Gastroesophageal sphincter (tissue), 4 donors: ENCODE data around the gene AXIN1. TPM values are rescaled to one million over a fixed set of nuclear protein-coding genes. Genes with fewer than 3 reads are reported as not detected.
"Not testable (repeated sequence)": the region's sequence is repeated elsewhere in the genome, so short reads cannot be mapped to it uniquely, and the experiment has no call there.

Source experiments
- ATAC-seq: fragments of 150-250 bp; one replicate; pipeline ENCODE4 v1.9.1; 2016; ENCODE audit warnings: mild to moderate bottlenecking, moderate library complexity
- H3K27ac ChIP-seq, 4 donors: fragments of 200-600 bp; sonication (generic) in 3 of 4; 1 replicate in 3 of 4; 2 replicates in 1 of 4; pipeline ENCODE4 v1.5.1; 2016 to 2019
- H3K27me3 ChIP-seq: fragments of 200-600 bp; sonication (generic); one replicate; pipeline ENCODE4 v1.5.1; 2019
- H3K36me3 ChIP-seq, 2 donors: fragments of 200-600 bp; sonication (generic); one replicate each; pipeline ENCODE4 v1.5.1; 2019; ENCODE audit warnings: control low read depth in 1 of 2
- H3K4me1 ChIP-seq, 3 donors: fragments of 200-600 bp; sonication (generic); 1 replicate in 2 of 3; 2 replicates in 1 of 3; pipeline ENCODE4 v1.5.1; 2016 to 2019; ENCODE audit warnings: control low read depth in 2 of 3
- H3K4me3 ChIP-seq, 2 donors: fragments of 200-600 bp; sonication (generic); one replicate each; pipeline ENCODE4 v1.5.1; 2019; ENCODE audit warnings: mild to moderate bottlenecking in 1 of 2, moderate library complexity in 1 of 2
- H3K9me3 ChIP-seq, 3 donors: fragments of 200-600 bp; sonication (generic); one replicate each; pipeline ENCODE4 v1.5.1; 2017 to 2019; ENCODE audit warnings: control low read depth in 2 of 3
- EP300 ChIP-seq: sonication (generic); formaldehyde crosslinking; IDR thresholded peaks from one replicate; pipeline ENCODE4 v1.6.1; 2017; ENCODE audit warnings: antibody characterized with exemption, mild to moderate bottlenecking
- POLR2A ChIP-seq, 2 donors: fragments of 450-650 bp; IDR thresholded peaks; one replicate each; pipeline ENCODE4 v1.6.1; 2017; ENCODE audit warnings: antibody characterized with exemption in 2 of 2, mild to moderate bottlenecking in 2 of 2, moderate library complexity in 1 of 2
- POLR2AphosphoS5 ChIP-seq: sonication (generic); formaldehyde crosslinking; IDR thresholded peaks from one replicate; pipeline ENCODE4 v1.6.1; 2017; ENCODE audit warnings: antibody characterized with exemption
- WGBS, 2 donors: methylation state at CpG; one replicate each; pipeline ENCODE4 v1.1.5; 2018; ENCODE audit warnings: low coverage in 1 of 2; 5-methylcytosine and 5-hydroxymethylcytosine counted together
- total RNA-seq, 4 donors: library from RNA; depleted of rRNA; stranded (reverse); fragments of >200 nt; gene quantifications; one replicate each; pipeline ENCODE4 v1.1.0, GENCODE V29; 2016
- TF ChIP-seq, protein P1 (sequence below), 4 experiments: fragments of 200-600 bp in 2 of 4; fragments of 450-650 bp in 2 of 4; sonication (generic) in 1 of 4; IDR thresholded peaks; one replicate each; pipeline ENCODE4 v1.5.1; 2017 to 2019; ENCODE audit warnings: antibody characterized with exemption in 4 of 4, mild to moderate bottlenecking in 2 of 4, moderate library complexity in 2 of 4

AXIN1 gene
- total RNA-seq, 4 donors from 2014 or later: 26.0 to 58.8 (median 32.9) TPM

DNA sequence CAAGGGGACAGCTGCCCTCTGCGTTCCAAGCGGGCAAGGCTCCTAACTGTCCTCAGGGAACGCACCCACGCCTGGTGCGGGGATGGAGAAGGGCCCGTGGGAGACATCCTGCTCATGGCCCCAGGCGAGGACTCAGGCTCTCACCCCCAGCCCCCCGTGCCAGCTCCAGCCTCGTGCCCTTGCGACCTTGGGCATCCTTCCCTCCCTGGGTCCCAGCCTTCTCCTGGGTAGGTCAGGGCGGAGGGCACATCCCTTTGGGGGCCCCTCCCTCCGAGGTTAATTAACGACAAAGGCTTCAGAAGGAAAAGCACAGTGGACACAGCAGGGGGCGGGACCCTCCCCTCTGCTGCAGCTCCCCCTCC, 26.3 kb upstream of the AXIN1 start:
- Histone ChIP-seq H3K36me3 (peaks cover 0 to 40% of the 10 kb centered on the region in 2 donors), H3K9me3 (no peaks in the 10 kb centered on the region), H3K27ac (no peak overlapping the region), H3K4me3 (no peak overlapping the region), H3K27me3 (no peaks in the 10 kb centered on the region), H3K4me1 (peaks cover 0 to 44% (median 28%) of the 10 kb centered on the region in 3 donors)
- no CpG with 5 or more reads among the region's 14 CpGs for WGBS, 2 donors
- no peak for ATAC-seq
- TF ChIP-seq EP300: no peak
- TF ChIP-seq POLR2AphosphoS5: no peak
- no peak for TF ChIP-seq POLR2A (IDR thresholded peaks at IDR 0.05)
- TF ChIP-seq, protein P1, sequence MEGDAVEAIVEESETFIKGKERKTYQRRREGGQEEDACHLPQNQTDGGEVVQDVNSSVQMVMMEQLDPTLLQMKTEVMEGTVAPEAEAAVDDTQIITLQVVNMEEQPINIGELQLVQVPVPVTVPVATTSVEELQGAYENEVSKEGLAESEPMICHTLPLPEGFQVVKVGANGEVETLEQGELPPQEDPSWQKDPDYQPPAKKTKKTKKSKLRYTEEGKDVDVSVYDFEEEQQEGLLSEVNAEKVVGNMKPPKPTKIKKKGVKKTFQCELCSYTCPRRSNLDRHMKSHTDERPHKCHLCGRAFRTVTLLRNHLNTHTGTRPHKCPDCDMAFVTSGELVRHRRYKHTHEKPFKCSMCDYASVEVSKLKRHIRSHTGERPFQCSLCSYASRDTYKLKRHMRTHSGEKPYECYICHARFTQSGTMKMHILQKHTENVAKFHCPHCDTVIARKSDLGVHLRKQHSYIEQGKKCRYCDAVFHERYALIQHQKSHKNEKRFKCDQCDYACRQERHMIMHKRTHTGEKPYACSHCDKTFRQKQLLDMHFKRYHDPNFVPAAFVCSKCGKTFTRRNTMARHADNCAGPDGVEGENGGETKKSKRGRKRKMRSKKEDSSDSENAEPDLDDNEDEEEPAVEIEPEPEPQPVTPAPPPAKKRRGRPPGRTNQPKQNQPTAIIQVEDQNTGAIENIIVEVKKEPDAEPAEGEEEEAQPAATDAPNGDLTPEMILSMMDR (IDR thresholded peaks at IDR 0.05): no peak

DNA sequence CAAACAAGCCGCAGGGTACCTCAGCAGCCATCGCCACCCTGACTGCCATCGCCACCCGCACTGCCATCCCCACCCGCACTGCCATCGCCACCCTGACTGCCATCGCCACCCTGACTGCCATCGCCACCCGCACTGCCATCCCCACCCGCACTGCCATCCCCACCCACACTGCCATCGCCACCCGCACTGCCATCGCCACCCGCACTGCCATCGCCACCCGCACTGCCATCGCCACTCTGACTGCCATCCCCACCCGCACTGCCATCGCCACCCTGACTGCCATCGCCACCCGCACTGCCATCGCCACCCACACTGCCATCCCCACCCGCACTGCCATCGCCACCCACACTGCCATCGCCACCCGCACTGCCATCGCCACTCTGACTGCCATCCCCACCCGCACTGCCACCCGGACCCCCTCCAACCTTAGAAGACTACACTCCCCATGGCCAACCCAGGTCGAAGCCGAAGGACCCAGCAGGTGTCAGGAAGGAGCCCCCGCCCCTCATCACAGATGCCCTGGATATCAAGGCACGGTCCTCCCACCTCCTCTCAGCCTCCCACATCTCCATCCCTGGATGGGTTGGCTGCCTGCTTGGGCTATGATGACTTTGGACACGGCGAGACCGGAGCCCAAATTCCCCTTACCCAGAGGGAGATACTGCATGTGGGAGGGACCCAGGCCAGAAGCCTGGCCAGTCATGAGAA, 25.7 kb upstream of the AXIN1 start:
- H3K27me3 ChIP-seq, H3K9me3 ChIP-seq, ATAC-seq, H3K4me3 ChIP-seq, H3K27ac ChIP-seq: not testable (repeated sequence)
- 91 to 94% methylated on average over 16 to 24 of the region's 36 CpGs for WGBS, 2 donors
- Histone ChIP-seq H3K36me3 (peaks cover 0 to 45% of the 10 kb centered on the region in 2 donors), H3K4me1 (peaks cover 0 to 39% (median 26%) of the 10 kb centered on the region in 3 donors)

DNA sequence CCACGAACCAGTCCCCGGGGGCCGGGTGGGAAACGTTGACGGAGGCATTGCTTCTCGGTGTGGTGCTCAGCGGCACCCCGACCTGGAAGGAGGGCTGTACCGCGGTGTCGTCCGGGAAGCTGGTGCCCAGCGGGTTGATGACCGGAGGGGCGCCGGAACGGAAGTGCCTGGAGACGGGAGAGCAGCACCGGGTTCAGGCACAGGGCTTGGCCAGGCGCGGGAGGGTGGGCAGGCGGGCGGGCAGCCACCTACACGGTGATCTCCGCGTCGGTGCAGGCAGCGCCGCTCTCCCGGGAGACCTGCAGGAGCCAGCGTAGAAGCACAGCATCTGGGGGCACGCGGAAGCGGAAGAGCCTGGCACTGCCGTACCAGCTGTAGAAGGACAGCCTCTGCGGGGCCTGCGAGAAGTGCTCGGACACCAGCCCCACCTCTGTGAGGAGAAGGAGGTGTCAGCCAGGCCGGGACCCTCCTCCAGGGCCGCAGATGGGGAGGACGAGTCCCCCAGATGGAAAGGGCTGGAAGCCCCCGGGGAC, 25.0 kb upstream of the AXIN1 start:
- H3K9me3 ChIP-seq: no peaks in the 10 kb centered on the region
- WGBS, 2 donors: 56 to 79% methylated on average over 3 to 10 of the region's 42 CpGs
- no peaks in the 10 kb centered on the region for H3K27me3 ChIP-seq
- H3K4me1 ChIP-seq: peaks cover 0 to 31% (median 18%) of the 10 kb centered on the region in 3 donors
- no peak overlapping the region for H3K4me3 ChIP-seq
- H3K36me3 ChIP-seq: peaks cover 0 to 53% of the 10 kb centered on the region in 2 donors
- no peak overlapping the region for H3K27ac ChIP-seq
- no peak for TF ChIP-seq POLR2AphosphoS5
- TF ChIP-seq EP300: no peak
- no peak for TF ChIP-seq POLR2A (IDR thresholded peaks at IDR 0.05)
- TF ChIP-seq, protein P1 (IDR thresholded peaks at IDR 0.05): no peak
- ATAC-seq: no peak

DNA sequence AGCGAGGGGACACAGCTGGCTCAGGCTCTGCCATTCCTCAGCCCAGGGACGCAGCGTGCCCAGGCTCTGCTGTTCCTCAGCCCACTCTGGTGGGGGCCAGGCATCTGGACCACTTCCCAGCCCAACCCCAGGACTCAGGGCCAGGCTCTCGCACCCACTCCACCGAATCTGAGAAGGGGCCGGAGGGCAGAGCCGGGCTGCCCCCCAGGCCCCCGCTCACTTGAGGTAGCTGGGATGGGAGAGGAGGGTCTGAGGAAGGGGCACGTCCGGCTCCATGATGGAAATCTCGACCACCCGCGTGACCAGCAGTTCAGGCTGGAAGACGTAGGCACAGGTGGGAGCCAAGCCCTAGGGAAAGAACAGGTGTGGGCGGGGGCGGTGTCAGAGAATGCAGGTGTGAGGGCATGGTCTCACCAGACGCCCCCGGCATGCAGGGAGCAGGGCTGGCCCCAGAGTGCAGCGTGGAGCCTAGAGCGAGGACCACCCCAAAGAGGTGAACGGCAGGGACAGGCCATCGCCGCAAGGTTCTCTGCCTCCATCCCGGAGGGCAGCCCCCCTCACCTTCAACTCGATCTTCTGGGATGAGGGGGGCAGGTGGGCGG, 24.4 kb upstream of the AXIN1 start:
- H3K36me3 ChIP-seq: peaks cover 0 to 59% of the 10 kb centered on the region in 2 donors
- WGBS, 2 donors: 78% methylated on average over 8 of the region's 26 CpGs; no CpG with 5 or more reads in 1 of the 2 donors
- no peak for ATAC-seq

More for the DNA sequence above, 24.4 kb upstream of the AXIN1 start:
- TF ChIP-seq, protein P1 (IDR thresholded peaks at IDR 0.05): no peak
- TF ChIP-seq EP300 (no peak), POLR2AphosphoS5 (no peak), POLR2A (IDR thresholded peaks at IDR 0.05) (no peak)
- H3K4me1 ChIP-seq: peaks cover 0 to 27% (median 18%) of the 10 kb centered on the region in 3 donors
- H3K27me3 ChIP-seq: no peaks in the 10 kb centered on the region
- no peaks in the 10 kb centered on the region for H3K9me3 ChIP-seq
- H3K4me3 ChIP-seq: no peak overlapping the region
- no peak overlapping the region for H3K27ac ChIP-seq
